H9 (cell line): ENCODE measurements around the gene TMIGD3. TPM values are rescaled to one million over a fixed set of nuclear protein-coding genes. Genes with fewer than 3 reads are reported as not detected.

Experiments used
- DNase-seq: peaks from one replicate; pipeline ENCODE4 v3.0.0-alpha.2; 2017
- H2AFZ ChIP-seq: one replicate; pipeline ENCODE4 v1.6.1; 2013; ENCODE audit warnings: mild to moderate bottlenecking, low read length, control low read depth, moderate library complexity
- H2AK5ac ChIP-seq: 2 replicates; pipeline ENCODE4 v1.6.1; 2013; ENCODE audit warnings: low read length, control low read depth, mixed read lengths; ENCODE audit not compliant: insufficient read length
- H2BK120ac ChIP-seq: one replicate; pipeline ENCODE4 v1.6.1; 2013; ENCODE audit warnings: low read depth, mild to moderate bottlenecking, low read length, control low read depth, inconsistent platforms; ENCODE audit not compliant: poor library complexity, severe bottlenecking
- H2BK12ac ChIP-seq: 2 replicates; pipeline ENCODE4 v1.6.1; 2013; ENCODE audit warnings: low read length, control low read depth, mixed read lengths, low read depth; ENCODE audit not compliant: insufficient read length
- H2BK15ac ChIP-seq: 2 replicates; pipeline ENCODE4 v1.6.1; 2013; ENCODE audit warnings: low read depth, low read length, control low read depth
- H2BK20ac ChIP-seq: one replicate; pipeline ENCODE4 v1.6.1; 2013; ENCODE audit warnings: low read depth, mild to moderate bottlenecking, low read length, control low read depth, inconsistent platforms; ENCODE audit not compliant: poor library complexity, severe bottlenecking
- H2BK5ac ChIP-seq: 2 replicates; pipeline ENCODE4 v1.6.1; 2013; ENCODE audit warnings: low read length, control low read depth, mixed read lengths; ENCODE audit not compliant: insufficient read length
- H3K14ac ChIP-seq: 2 replicates; pipeline ENCODE4 v1.6.1; 2013; ENCODE audit warnings: low read length, control low read depth; ENCODE audit not compliant: insufficient read depth
- H3K18ac ChIP-seq: 2 replicates; pipeline ENCODE4 v1.6.1; 2013; ENCODE audit warnings: low read depth, mild to moderate bottlenecking, mixed read lengths, low read length, control low read depth; ENCODE audit not compliant: insufficient read length
- H3K23ac ChIP-seq: 2 replicates; pipeline ENCODE4 v1.6.1; 2013; ENCODE audit warnings: low read length, control low read depth, mixed read lengths, low read depth; ENCODE audit not compliant: insufficient read length
- H3K23me2 ChIP-seq: 2 replicates; pipeline ENCODE4 v1.6.1; 2013; ENCODE audit warnings: low read depth, mild to moderate bottlenecking, mixed read lengths, low read length, control low read depth; ENCODE audit not compliant: insufficient read length, poor library complexity, severe bottlenecking
- H3K27ac ChIP-seq: 2 replicates; pipeline ENCODE4 v1.5.1; 2013; ENCODE audit warnings: low read length, control low read depth, mixed read lengths, low read depth; ENCODE audit not compliant: insufficient read length
- H3K27me3 ChIP-seq: 2 replicates; pipeline ENCODE4 v1.6.1; 2013; ENCODE audit warnings: low read length, control low read depth, inconsistent platforms; ENCODE audit not compliant: insufficient read depth
- H3K4ac ChIP-seq: 2 replicates; pipeline ENCODE4 v1.6.1; 2013; ENCODE audit warnings: low read depth, mild to moderate bottlenecking, control low read depth, inconsistent platforms, low read length, moderate library complexity
- H3K4me1 ChIP-seq: 2 replicates; pipeline ENCODE4 v1.6.1; 2013; ENCODE audit warnings: low read length, control low read depth, inconsistent platforms; ENCODE audit not compliant: insufficient read depth
- H3K4me2 ChIP-seq: 2 replicates; pipeline ENCODE4 v1.6.1; 2013; ENCODE audit warnings: low read length, control low read depth, mixed read lengths; ENCODE audit not compliant: insufficient read length, insufficient read depth
- H3K56ac ChIP-seq: 2 replicates; pipeline ENCODE4 v1.6.1; 2013; ENCODE audit warnings: low read depth, mild to moderate bottlenecking, mixed read lengths, low read length, control low read depth; ENCODE audit not compliant: insufficient read length
- H3K79me1 ChIP-seq: 2 replicates; pipeline ENCODE4 v1.6.1; 2013; ENCODE audit warnings: low read depth, mild to moderate bottlenecking, moderate library complexity, low read length, control low read depth, inconsistent platforms; ENCODE audit not compliant: insufficient read depth, poor library complexity, severe bottlenecking
- H3K79me2 ChIP-seq: 2 replicates; pipeline ENCODE4 v1.6.1; 2013; ENCODE audit warnings: low read length, control low read depth, inconsistent platforms; ENCODE audit not compliant: insufficient read depth
- H3K9ac ChIP-seq: 2 replicates; pipeline ENCODE4 v1.6.1; 2013; ENCODE audit warnings: low read length, control low read depth, mixed read lengths; ENCODE audit not compliant: insufficient read length; ENCODE audit errors: extremely low read depth
- H3K9me3 ChIP-seq: one replicate; pipeline ENCODE4 v1.6.1; 2013; ENCODE audit warnings: low read depth, low read length, inconsistent platforms; ENCODE audit not compliant: control insufficient read depth
- H3T11ph ChIP-seq: one replicate; pipeline ENCODE4 v1.6.1; 2013; ENCODE audit warnings: mild to moderate bottlenecking, low read length, control low read depth, inconsistent platforms
- H4K20me1 ChIP-seq: one replicate; pipeline ENCODE4 v1.6.1; 2013; ENCODE audit not compliant: control insufficient read depth, insufficient read length, insufficient read depth
- H4K5ac ChIP-seq: 2 replicates; pipeline ENCODE4 v1.6.1; 2013; ENCODE audit warnings: low read depth, mild to moderate bottlenecking, mixed read lengths, low read length, control low read depth; ENCODE audit not compliant: insufficient read length
- H4K8ac ChIP-seq: replicated peaks from 2 replicates; pipeline ENCODE4 v1.6.1; 2013; ENCODE audit warnings: low read length, control low read depth, mixed read lengths, low read depth; ENCODE audit not compliant: insufficient read length
- H4K91ac ChIP-seq: 2 replicates; pipeline ENCODE4 v1.6.1; 2013; ENCODE audit warnings: low read depth, mild to moderate bottlenecking, moderate library complexity, mixed read lengths, low read length, control low read depth; ENCODE audit not compliant: insufficient read length
- H3K27ac Mint-ChIP-seq, 3 experiments: 2 replicates in 2 of 3; 3 replicates in 1 of 3; pipeline ENCODE4 v1.8.0; 2020 to 2021; ENCODE audit warnings: mixed read lengths in 3 of 3, mild to moderate bottlenecking in 1 of 3, moderate library complexity in 1 of 3
- H3K27me3 Mint-ChIP-seq: 2 replicates; pipeline ENCODE4 v1.8.0; 2021; ENCODE audit warnings: low read depth, mild to moderate bottlenecking, moderate library complexity, mixed read lengths
- H3K36me3 Mint-ChIP-seq, 3 experiments: 2 replicates in 2 of 3; 3 replicates in 1 of 3; pipeline ENCODE4 v1.8.0; 2020 to 2021; ENCODE audit warnings: low read depth in 3 of 3, mixed read lengths in 3 of 3; ENCODE audit not compliant: insufficient read depth in 1 of 3
- H3K4me1 Mint-ChIP-seq, 2 experiments: 2 replicates each; pipeline ENCODE4 v1.8.0; 2020; ENCODE audit warnings: mixed read lengths in 2 of 2
- H3K4me3 Mint-ChIP-seq, 2 experiments: 2 replicates in 1 of 2; 3 replicates in 1 of 2; pipeline ENCODE4 v1.8.0; 2020 to 2021; ENCODE audit warnings: mild to moderate bottlenecking in 2 of 2, mixed read lengths in 2 of 2, moderate library complexity in 1 of 2
- H3K9me3 Mint-ChIP-seq, 2 experiments: 2 replicates in 1 of 2; 3 replicates in 1 of 2; pipeline ENCODE4 v1.8.0; 2020; ENCODE audit warnings: mild to moderate bottlenecking in 2 of 2, mixed read lengths in 2 of 2, moderate library complexity in 1 of 2
- CTCF ChIP-seq: fragments of 200-600 bp; sonication (generic); conservative IDR thresholded peaks from 3 replicates; pipeline ENCODE4 v1.8.0; 2021; ENCODE audit warnings: antibody characterized with exemption, mild to moderate bottlenecking
- WGBS: extraction: QIAGEN DNeasy Blood & Tissue Kit; methylation state at CpG from one replicate; pipeline ENCODE4 v1.1.7; 2013; ENCODE audit warnings: missing lambda C conversion rate, low lambda C conversion rate, mixed read lengths; ENCODE audit not compliant: insufficient read length; ENCODE audit errors: extremely low coverage; 5-methylcytosine and 5-hydroxymethylcytosine counted together
- total RNA-seq: library from RNA; stranded (reverse); gene quantifications from 2 replicates; pipeline ENCODE4 v1.2.1, GENCODE V29; 2021

The TMIGD3 gene
- total RNA-seq, 1 experiment from 2014 or later, result not detected

DNA sequence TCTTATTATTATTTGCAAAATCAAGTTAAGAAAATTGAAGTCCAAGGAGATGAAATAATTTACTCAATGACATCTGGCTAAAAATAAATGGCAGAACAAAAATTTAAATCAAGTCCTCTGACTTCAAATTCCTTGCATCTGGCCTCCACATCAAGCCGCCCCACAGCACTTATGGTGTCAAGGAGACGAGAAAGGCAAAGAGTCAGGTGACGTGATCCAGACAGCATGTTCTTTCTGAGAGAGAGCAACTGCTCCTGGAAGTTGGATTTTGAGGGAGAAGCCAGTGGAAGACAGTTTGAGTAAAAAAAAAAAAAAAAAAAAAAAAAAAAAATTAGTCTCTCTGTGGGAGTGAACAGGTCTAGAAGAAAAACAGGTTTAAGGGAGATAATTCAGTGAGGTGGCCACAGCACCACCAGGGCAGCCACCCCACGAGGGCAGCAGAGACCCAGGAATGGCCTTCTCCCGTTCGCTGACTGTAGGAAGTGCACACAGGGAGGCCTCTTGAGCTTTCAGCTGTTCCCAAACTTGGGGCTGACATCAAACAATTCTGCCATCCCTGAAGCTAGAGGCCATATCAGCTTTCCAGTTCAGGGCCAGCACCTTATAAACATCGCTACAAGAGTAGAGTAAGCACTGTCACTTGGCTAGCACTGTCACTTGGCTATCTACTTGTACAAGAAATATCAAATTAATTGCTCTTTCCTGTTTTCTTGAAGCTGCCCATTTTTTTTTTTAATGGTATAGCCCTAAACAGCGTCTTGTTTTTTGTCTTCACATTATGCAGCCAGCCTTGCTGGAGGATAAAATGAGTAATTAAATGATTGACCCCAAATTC lies 21.8 kb downstream of the TMIGD3 start:
- peak; percentile 79 for DNase-seq
- no peak overlapping the region for H3K14ac ChIP-seq
- no peak overlapping the region for H4K8ac ChIP-seq
- no peak overlapping the region for H2AK5ac ChIP-seq
- Mint-ChIP-seq H3K9me3 (no peaks in the 10 kb centered on the region), H3K27ac (no peak overlapping the region; a peak in 1 of 7 replicates), H3K27me3 (no peaks in the 10 kb centered on the region; the same call in 1 of the 2 replicates), H3K4me3 (no peak overlapping the region), H3K4me1 (no peaks in the 10 kb centered on the region), H3K36me3 (no peaks in the 10 kb centered on the region)
- H2BK12ac ChIP-seq, result no peak overlapping the region
- H3K9me3 ChIP-seq, result no peaks in the 10 kb centered on the region
- H4K20me1 ChIP-seq, result no peaks in the 10 kb centered on the region
- TF ChIP-seq CTCF, result peak; percentile 88
- no peaks in the 10 kb centered on the region for H3K23me2 ChIP-seq
- no CpG with 5 or more reads among the region's 8 CpGs for WGBS
- no peaks in the 10 kb centered on the region for H3K79me1 ChIP-seq
- H3K18ac ChIP-seq, result no peak overlapping the region
- H2BK5ac ChIP-seq, result no peak overlapping the region
- H2BK20ac ChIP-seq, result no peak overlapping the region
- no peak overlapping the region for H3K27ac ChIP-seq
- H2BK15ac ChIP-seq, result no peak overlapping the region
- H4K91ac ChIP-seq, result no peak overlapping the region
- no peak overlapping the region for H3K23ac ChIP-seq
- H2AFZ ChIP-seq, result no peak overlapping the region
- no peak overlapping the region for H3T11ph ChIP-seq
- H3K56ac ChIP-seq, result no peak overlapping the region
- no peak overlapping the region for H2BK120ac ChIP-seq
- H3K4me2 ChIP-seq, result no peak overlapping the region
- no peak overlapping the region for H3K9ac ChIP-seq
- H4K5ac ChIP-seq, result no peak overlapping the region
- H3K27me3 ChIP-seq, result no peaks in the 10 kb centered on the region
- H3K4ac ChIP-seq, result no peak overlapping the region
- no peaks in the 10 kb centered on the region for H3K79me2 ChIP-seq
- no peaks in the 10 kb centered on the region for H3K4me1 ChIP-seq
